ENCODE measurements around the gene PDGFRB. TPM values are rescaled to one million over a fixed set of nuclear protein-coding genes. Genes with fewer than 3 reads are reported as not detected.

Gene PDGFRB
- total RNA-seq, 1 experiment from 2014 or later, result not detected

- Histone ChIP-seq H3K9ac (ENCODE audit: low read length) (no peak overlapping the region), H3K4me2 (ENCODE audit: low read depth, low read length, poor library complexity, severe bottlenecking) (no peak overlapping the region)
- DNase-seq, result no peak
These were observed 23.5 kb upstream of the PDGFRB start for GRCh38 chr5:150179019-150179620.

GRCh38 chr5:150178262-150178661 lies 22.6 kb upstream of the PDGFRB start:
- Histone ChIP-seq H3K9ac (ENCODE audit: low read length) (no peak overlapping the region), H3K27me3 (ENCODE audit: low read length) (no peaks in the 10 kb centered on the region)

More at GRCh38 chr5:150179019-150179620, 23.5 kb upstream of the PDGFRB start:
- Histone ChIP-seq H3K9me2 (replicated peaks; ENCODE audit: insufficient read depth, low read length) (no peaks in the 10 kb centered on the region), H3K27me3 (ENCODE audit: low read length) (no peaks in the 10 kb centered on the region), H4K20me1 (ENCODE audit: insufficient read depth, low read depth, low read length) (0 out of 2 replicates have a peak, but pooled peaks cover 4% of the 10 kb centered on the region), H3K4me1 (ENCODE audit: low read length) (no peaks in the 10 kb centered on the region), H3K4me3 (ENCODE audit: low read length) (no peak overlapping the region), H3K9me3 (ENCODE audit: low read length) (no peaks in the 10 kb centered on the region), H3K36me3 (ENCODE audit: insufficient read depth, low read length) (no peaks in the 10 kb centered on the region), H3K27ac (ENCODE audit: low read length) (no peak overlapping the region), H3K79me2 (ENCODE audit: low read length) (no peaks in the 10 kb centered on the region), H2AFZ (ENCODE audit: low read length) (no peak overlapping the region)

GRCh38 chr5:150177721-150178120 lies 22.1 kb upstream of the PDGFRB start:
- Histone ChIP-seq H3K4me3 (ENCODE audit: low read length) (no peak overlapping the region), H4K20me1 (ENCODE audit: insufficient read depth, low read depth, low read length) (0 out of 2 replicates have a peak, but pooled peaks cover 4% of the 10 kb centered on the region), H3K79me2 (ENCODE audit: low read length) (no peaks in the 10 kb centered on the region), H3K4me2 (ENCODE audit: low read depth, low read length, poor library complexity, severe bottlenecking) (no peak overlapping the region), H3K36me3 (ENCODE audit: insufficient read depth, low read length) (no peaks in the 10 kb centered on the region), H2AFZ (ENCODE audit: low read length) (no peak overlapping the region), H3K27me3 (ENCODE audit: low read length) (no peaks in the 10 kb centered on the region), H3K9ac (ENCODE audit: low read length) (no peak overlapping the region), H3K27ac (ENCODE audit: low read length) (no peak overlapping the region), H3K9me3 (ENCODE audit: low read length) (no peaks in the 10 kb centered on the region), H3K9me2 (replicated peaks; ENCODE audit: insufficient read depth, low read length) (no peaks in the 10 kb centered on the region), H3K4me1 (ENCODE audit: low read length) (no peaks in the 10 kb centered on the region)
- no peak for DNase-seq

More at GRCh38 chr5:150178262-150178661, 22.6 kb upstream of the PDGFRB start:
- H3K9me3 ChIP-seq (ENCODE audit: low read length), result no peaks in the 10 kb centered on the region
- 0 out of 2 replicates have a peak, but pooled peaks cover 4% of the 10 kb centered on the region for H4K20me1 ChIP-seq (ENCODE audit: insufficient read depth, low read depth, low read length)
- no peaks in the 10 kb centered on the region for H3K79me2 ChIP-seq (ENCODE audit: low read length)
- no peaks in the 10 kb centered on the region for H3K36me3 ChIP-seq (ENCODE audit: insufficient read depth, low read length)
- H3K4me3 ChIP-seq (ENCODE audit: low read length), result no peak overlapping the region
- H2AFZ ChIP-seq (ENCODE audit: low read length), result no peak overlapping the region
- H3K9me2 ChIP-seq (replicated peaks; ENCODE audit: insufficient read depth, low read length), result no peaks in the 10 kb centered on the region
- DNase-seq, result no peak
- H3K27ac ChIP-seq (ENCODE audit: low read length), result no peak overlapping the region
- H3K4me1 ChIP-seq (ENCODE audit: low read length), result no peaks in the 10 kb centered on the region
- H3K4me2 ChIP-seq (ENCODE audit: low read depth, low read length, poor library complexity, severe bottlenecking), result no peak overlapping the region

- H4K20me1 ChIP-seq (ENCODE audit: insufficient read depth, low read depth, low read length), result 0 out of 2 replicates have a peak, but pooled peaks cover 4% of the 10 kb centered on the region
- H3K4me2 ChIP-seq (ENCODE audit: low read depth, low read length, poor library complexity, severe bottlenecking), result no peak overlapping the region
- H3K79me2 ChIP-seq (ENCODE audit: low read length), result no peaks in the 10 kb centered on the region
- H3K9ac ChIP-seq (ENCODE audit: low read length), result no peak overlapping the region
- DNase-seq, result no peak
- no peaks in the 10 kb centered on the region for H3K4me1 ChIP-seq (ENCODE audit: low read length)
- no peaks in the 10 kb centered on the region for H3K27me3 ChIP-seq (ENCODE audit: low read length)
- no peak overlapping the region for H2AFZ ChIP-seq (ENCODE audit: low read length)
- H3K9me3 ChIP-seq (ENCODE audit: low read length), result no peaks in the 10 kb centered on the region
- no peaks in the 10 kb centered on the region for H3K9me2 ChIP-seq (replicated peaks; ENCODE audit: insufficient read depth, low read length)
- H3K4me3 ChIP-seq (ENCODE audit: low read length), result no peak overlapping the region
- no peaks in the 10 kb centered on the region for H3K36me3 ChIP-seq (ENCODE audit: insufficient read depth, low read length)
- H3K27ac ChIP-seq (ENCODE audit: low read length), result no peak overlapping the region
These were observed 21.3 kb upstream of the PDGFRB start for GRCh38 chr5:150176745-150177477.

GRCh38 chr5:150175536-150175935 lies 19.9 kb upstream of the PDGFRB start:
- no peak overlapping the region for H3K27ac ChIP-seq (ENCODE audit: low read length)
- no peaks in the 10 kb centered on the region for H3K79me2 ChIP-seq (ENCODE audit: low read length)
- H3K9me2 ChIP-seq (replicated peaks; ENCODE audit: insufficient read depth, low read length), result no peaks in the 10 kb centered on the region
- DNase-seq, result peak; percentile 73
- 0 out of 2 replicates have a peak, but pooled peaks cover 4% of the 10 kb centered on the region for H4K20me1 ChIP-seq (ENCODE audit: insufficient read depth, low read depth, low read length)
- H3K27me3 ChIP-seq (ENCODE audit: low read length), result no peaks in the 10 kb centered on the region
- no peak overlapping the region for H3K4me3 ChIP-seq (ENCODE audit: low read length)
- no peaks in the 10 kb centered on the region for H3K36me3 ChIP-seq (ENCODE audit: insufficient read depth, low read length)
- H2AFZ ChIP-seq (ENCODE audit: low read length), result no peak overlapping the region
- no peak overlapping the region for H3K4me2 ChIP-seq (ENCODE audit: low read depth, low read length, poor library complexity, severe bottlenecking)
- no peaks in the 10 kb centered on the region for H3K9me3 ChIP-seq (ENCODE audit: low read length)
- H3K9ac ChIP-seq (ENCODE audit: low read length), result no peak overlapping the region
- H3K4me1 ChIP-seq (ENCODE audit: low read length), result no peaks in the 10 kb centered on the region

- Histone ChIP-seq H3K27me3 (ENCODE audit: low read length) (no peaks in the 10 kb centered on the region), H2AFZ (ENCODE audit: low read length) (no peak overlapping the region), H4K20me1 (ENCODE audit: insufficient read depth, low read depth, low read length) (0 out of 2 replicates have a peak, but pooled peaks cover 4% of the 10 kb centered on the region), H3K27ac (ENCODE audit: low read length) (no peak overlapping the region), H3K4me3 (ENCODE audit: low read length) (no peak overlapping the region), H3K4me1 (ENCODE audit: low read length) (no peaks in the 10 kb centered on the region), H3K79me2 (ENCODE audit: low read length) (no peaks in the 10 kb centered on the region), H3K9me3 (ENCODE audit: low read length) (no peaks in the 10 kb centered on the region), H3K36me3 (ENCODE audit: insufficient read depth, low read length) (no peaks in the 10 kb centered on the region), H3K4me2 (ENCODE audit: low read depth, low read length, poor library complexity, severe bottlenecking) (no peak overlapping the region), H3K9me2 (replicated peaks; ENCODE audit: insufficient read depth, low read length) (no peaks in the 10 kb centered on the region), H3K9ac (ENCODE audit: low read length) (no peak overlapping the region)
- no peak for DNase-seq
These were observed 19.4 kb upstream of the PDGFRB start for GRCh38 chr5:150175076-150175475.

- Histone ChIP-seq H3K4me1 (ENCODE audit: low read length) (no peaks in the 10 kb centered on the region), H3K4me2 (ENCODE audit: low read depth, low read length, poor library complexity, severe bottlenecking) (no peak overlapping the region), H3K4me3 (ENCODE audit: low read length) (no peak overlapping the region), H3K9me2 (replicated peaks; ENCODE audit: insufficient read depth, low read length) (no peaks in the 10 kb centered on the region), H4K20me1 (ENCODE audit: insufficient read depth, low read depth, low read length) (0 out of 2 replicates have a peak, but pooled peaks cover 4% of the 10 kb centered on the region), H3K27me3 (ENCODE audit: low read length) (no peaks in the 10 kb centered on the region), H3K9me3 (ENCODE audit: low read length) (no peaks in the 10 kb centered on the region), H3K36me3 (ENCODE audit: insufficient read depth, low read length) (no peaks in the 10 kb centered on the region), H3K79me2 (ENCODE audit: low read length) (no peaks in the 10 kb centered on the region), H3K27ac (ENCODE audit: low read length) (no peak overlapping the region), H3K9ac (ENCODE audit: low read length) (no peak overlapping the region), H2AFZ (ENCODE audit: low read length) (no peak overlapping the region)
- no peak for DNase-seq
These were observed 18.6 kb upstream of the PDGFRB start for GRCh38 chr5:150174285-150174684.

- Histone ChIP-seq H2AFZ (ENCODE audit: low read length) (no peak overlapping the region), H3K27me3 (ENCODE audit: low read length) (no peaks in the 10 kb centered on the region), H3K27ac (ENCODE audit: low read length) (no peak overlapping the region), H3K4me3 (ENCODE audit: low read length) (no peak overlapping the region), H3K9ac (ENCODE audit: low read length) (no peak overlapping the region), H3K4me1 (ENCODE audit: low read length) (no peaks in the 10 kb centered on the region), H3K9me3 (ENCODE audit: low read length) (no peaks in the 10 kb centered on the region), H3K36me3 (ENCODE audit: insufficient read depth, low read length) (no peaks in the 10 kb centered on the region), H3K9me2 (replicated peaks; ENCODE audit: insufficient read depth, low read length) (no peaks in the 10 kb centered on the region), H4K20me1 (ENCODE audit: insufficient read depth, low read depth, low read length) (0 out of 2 replicates have a peak, but pooled peaks cover 4% of the 10 kb centered on the region), H3K4me2 (ENCODE audit: low read depth, low read length, poor library complexity, severe bottlenecking) (no peak overlapping the region), H3K79me2 (ENCODE audit: low read length) (no peaks in the 10 kb centered on the region)
- DNase-seq, result no peak
These were observed 17.5 kb upstream of the PDGFRB start for GRCh38 chr5:150173161-150173560.
